ENCODE data around the gene TNFRSF25.

The TNFRSF25 gene

GRCh38 chr1:6506210-6507036, 40.5 kb upstream of the TNFRSF25 start:
- H3K9me3 Mint-ChIP-seq = no peaks in the 10 kb centered on the region
- no peaks in the 10 kb centered on the region for H3K4me1 Mint-ChIP-seq
- H3K4me3 Mint-ChIP-seq = no peak overlapping the region
- ATAC-seq (ENCODE audit: low read depth) (no peak), DNase-seq (ENCODE audit: low spot score in 2 of 2) (no peak)
- H3K27me3 Mint-ChIP-seq = peaks cover 17% of the 10 kb centered on the region
- H3K27ac Mint-ChIP-seq = no peak overlapping the region
- no peaks in the 10 kb centered on the region for H3K36me3 Mint-ChIP-seq

DNA sequence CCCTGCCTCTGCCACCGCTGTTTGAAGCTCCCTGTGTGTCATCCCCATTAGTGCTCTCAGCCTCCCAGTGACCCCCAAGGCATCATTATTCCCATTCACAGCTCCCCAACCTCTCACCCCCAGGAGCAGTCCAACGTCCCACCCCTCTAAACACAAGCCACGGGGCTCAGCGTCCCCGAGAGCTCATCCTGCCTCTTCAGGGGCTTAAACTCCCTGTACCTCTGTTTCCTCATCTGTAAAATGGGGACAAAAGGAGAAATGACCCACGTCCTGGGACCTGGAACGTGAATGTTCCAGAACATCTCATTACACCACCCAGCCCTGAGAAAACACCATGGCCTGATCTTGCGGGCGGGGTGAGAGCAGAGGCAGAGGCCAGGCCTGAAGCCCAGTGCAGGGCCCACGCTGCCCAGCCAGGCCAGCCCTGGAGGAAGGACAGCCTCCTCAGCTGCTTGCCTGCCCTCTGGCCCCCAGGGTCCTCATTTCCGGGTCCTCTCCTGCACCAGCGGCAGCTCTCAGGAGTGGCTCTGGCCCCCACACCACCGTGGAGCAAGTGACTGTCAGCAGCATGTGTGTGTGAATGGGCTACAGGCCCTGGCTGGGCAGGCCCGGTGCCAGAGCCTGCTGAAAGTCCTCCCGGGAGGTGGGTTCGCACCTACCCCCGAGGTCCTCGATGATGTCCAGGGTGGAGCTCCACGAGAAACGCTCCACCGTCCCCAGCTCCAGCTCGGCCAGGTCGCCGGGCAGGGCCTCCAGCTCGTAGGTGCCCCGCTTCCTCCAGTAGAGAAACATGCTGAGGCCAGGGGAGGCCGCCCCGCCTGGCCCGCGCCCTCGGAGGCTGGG, 39.6 kb upstream of the TNFRSF25 start:
- no peaks in the 10 kb centered on the region for H3K36me3 Mint-ChIP-seq
- ATAC-seq (ENCODE audit: low read depth) (no peak), DNase-seq (ENCODE audit: low spot score in 2 of 2) (no peak)
- H3K27me3 Mint-ChIP-seq = peaks cover 23% of the 10 kb centered on the region
- no peak overlapping the region for H3K4me3 Mint-ChIP-seq
- no peaks in the 10 kb centered on the region for H3K4me1 Mint-ChIP-seq
- no peak overlapping the region for H3K27ac Mint-ChIP-seq
- no peaks in the 10 kb centered on the region for H3K9me3 Mint-ChIP-seq

GRCh38 chr1:6504887-6505286, 38.9 kb upstream of the TNFRSF25 start:
- H3K27me3 Mint-ChIP-seq = peaks cover 25% of the 10 kb centered on the region
- H3K9me3 Mint-ChIP-seq = no peaks in the 10 kb centered on the region
- DNase-seq (ENCODE audit: low spot score in 2 of 2) = no peak
- no peaks in the 10 kb centered on the region for H3K4me1 Mint-ChIP-seq
- no peak overlapping the region for H3K27ac Mint-ChIP-seq
- no peak overlapping the region for H3K4me3 Mint-ChIP-seq
- H3K36me3 Mint-ChIP-seq = no peaks in the 10 kb centered on the region
- no peak for ATAC-seq (ENCODE audit: low read depth)

GRCh38 chr1:6503884-6504602, 38.1 kb upstream of the TNFRSF25 start:
- Mint-ChIP-seq H3K4me1 (no peaks in the 10 kb centered on the region), H3K9me3 (no peaks in the 10 kb centered on the region), H3K27me3 (peaks cover 30% of the 10 kb centered on the region), H3K36me3 (no peaks in the 10 kb centered on the region), H3K4me3 (no peak overlapping the region), H3K27ac (no peak overlapping the region)
- ATAC-seq (ENCODE audit: low read depth) (no peak), DNase-seq (ENCODE audit: low spot score in 2 of 2) (no peak)

- DNase-seq (ENCODE audit: low spot score in 2 of 2) (no peak), ATAC-seq (ENCODE audit: low read depth) (no peak)
- Mint-ChIP-seq H3K27ac (no peak overlapping the region), H3K4me1 (peaks cover 5% of the 10 kb centered on the region), H3K27me3 (peaks cover 29% of the 10 kb centered on the region), H3K4me3 (no peak overlapping the region), H3K9me3 (no peaks in the 10 kb centered on the region), H3K36me3 (no peaks in the 10 kb centered on the region)
Observed at GRCh38 chr1:6502000-6502891, 36.3 kb upstream of the TNFRSF25 start.

DNA sequence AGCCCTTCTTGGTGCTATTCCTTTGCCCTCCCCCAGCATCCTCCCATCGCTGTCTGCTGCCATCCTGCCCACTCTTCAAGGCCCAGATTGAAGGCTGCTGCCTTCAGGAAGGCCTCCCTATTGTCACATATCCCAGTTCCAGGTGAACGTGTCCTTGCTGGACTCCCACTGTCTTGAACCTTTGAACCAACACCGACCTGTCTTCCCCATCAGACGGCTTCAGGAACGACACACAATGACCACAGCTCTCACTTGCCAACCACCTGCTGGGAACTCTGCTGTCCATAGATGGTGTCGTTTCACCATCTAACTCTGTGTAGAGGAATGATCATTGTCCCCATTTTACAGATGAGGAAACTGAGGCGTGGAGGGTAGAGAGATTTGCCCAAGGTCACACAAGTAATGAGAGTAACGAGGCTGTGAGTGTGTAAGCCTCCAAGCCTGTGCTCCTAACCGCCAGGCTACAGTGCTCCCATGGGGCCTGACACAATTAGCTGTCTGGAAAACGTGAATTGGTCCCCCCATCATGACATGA, 35.4 kb upstream of the TNFRSF25 start:
- no peak overlapping the region for H3K4me3 Mint-ChIP-seq
- H3K27ac Mint-ChIP-seq = no peak overlapping the region
- H3K4me1 Mint-ChIP-seq = peaks cover 5% of the 10 kb centered on the region
- H3K27me3 Mint-ChIP-seq = peaks cover 24% of the 10 kb centered on the region
- DNase-seq (ENCODE audit: low spot score in 2 of 2) = no peak
- H3K9me3 Mint-ChIP-seq = no peaks in the 10 kb centered on the region
- ATAC-seq (ENCODE audit: low read depth) = no peak
- no peaks in the 10 kb centered on the region for H3K36me3 Mint-ChIP-seq

DNA sequence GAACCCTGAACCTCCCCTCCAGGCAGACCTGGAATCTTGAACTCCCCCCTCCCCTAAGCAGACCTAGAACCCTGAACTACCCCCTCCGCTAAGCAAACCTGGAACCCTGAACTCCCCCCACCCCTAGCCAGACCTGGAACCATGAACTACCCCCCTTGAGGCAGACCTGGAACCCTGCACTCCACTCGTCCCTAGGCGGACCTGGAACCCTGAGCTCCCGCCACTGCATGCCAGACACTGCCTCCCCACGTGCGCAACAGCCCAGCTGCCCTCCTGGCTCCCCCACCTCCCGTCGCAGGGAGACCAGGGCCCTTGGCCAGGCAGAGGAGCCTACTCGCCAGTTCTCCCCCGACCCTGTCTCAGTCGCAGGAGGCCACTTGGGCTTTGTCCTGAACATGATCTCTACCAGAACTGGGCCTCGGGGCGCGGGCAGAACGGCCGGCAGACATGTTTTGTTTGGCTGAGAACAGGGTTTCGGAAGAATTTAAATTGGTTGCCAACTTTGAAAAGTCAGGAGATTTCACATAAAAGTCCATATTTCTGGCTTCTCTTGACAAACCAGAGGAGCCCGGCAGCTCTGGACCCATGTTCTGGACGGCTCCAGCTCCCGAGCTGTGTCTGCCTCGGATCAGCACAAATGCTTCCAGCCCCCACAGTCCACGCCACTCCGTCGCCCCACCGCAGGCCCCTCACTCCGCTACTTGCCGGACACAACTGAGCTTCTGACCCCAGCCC, 34.7 kb upstream of the TNFRSF25 start:
- no peaks in the 10 kb centered on the region for H3K36me3 Mint-ChIP-seq
- ATAC-seq (ENCODE audit: low read depth) (no peak), DNase-seq (ENCODE audit: low spot score in 2 of 2) (no peak)
- H3K4me3 Mint-ChIP-seq = no peak overlapping the region
- no peak overlapping the region for H3K27ac Mint-ChIP-seq
- H3K9me3 Mint-ChIP-seq = no peaks in the 10 kb centered on the region
- H3K27me3 Mint-ChIP-seq = peaks cover 27% of the 10 kb centered on the region
- H3K4me1 Mint-ChIP-seq = peaks cover 7% of the 10 kb centered on the region

- DNase-seq (ENCODE audit: low spot score in 2 of 2) = no peak
- no peaks in the 10 kb centered on the region for H3K9me3 Mint-ChIP-seq
- ATAC-seq (ENCODE audit: low read depth) = no peak
- no peak overlapping the region for H3K27ac Mint-ChIP-seq
- H3K27me3 Mint-ChIP-seq = peaks cover 22% of the 10 kb centered on the region
- H3K36me3 Mint-ChIP-seq = no peaks in the 10 kb centered on the region
- H3K4me1 Mint-ChIP-seq = peaks cover 9% of the 10 kb centered on the region
- no peak overlapping the region for H3K4me3 Mint-ChIP-seq
Observed at GRCh38 chr1:6499296-6499695, 33.3 kb upstream of the TNFRSF25 start.

- no peak overlapping the region for H3K27ac Mint-ChIP-seq
- H3K4me3 Mint-ChIP-seq = no peak overlapping the region
- peaks cover 9% of the 10 kb centered on the region for H3K4me1 Mint-ChIP-seq
- H3K27me3 Mint-ChIP-seq = peaks cover 20% of the 10 kb centered on the region
- H3K36me3 Mint-ChIP-seq = no peaks in the 10 kb centered on the region
- H3K9me3 Mint-ChIP-seq = no peaks in the 10 kb centered on the region
- DNase-seq (ENCODE audit: low spot score in 2 of 2) (no peak), ATAC-seq (ENCODE audit: low read depth) (no peak)
Observed at GRCh38 chr1:6498576-6499111, 32.7 kb upstream of the TNFRSF25 start.

- Mint-ChIP-seq H3K4me1 (peaks cover 9% of the 10 kb centered on the region), H3K27me3 (peaks cover 20% of the 10 kb centered on the region)
- ATAC-seq (ENCODE audit: low read depth) = no peak
Observed at GRCh38 chr1:6497867-6498575, 32.0 kb upstream of the TNFRSF25 start.

GRCh38 chr1:6497215-6497866, 31.4 kb upstream of the TNFRSF25 start:
- H3K4me3 Mint-ChIP-seq = peak overlapping the region; percentile 66
- DNase-seq (ENCODE audit: low spot score in 2 of 2) (no peak), ATAC-seq (ENCODE audit: low read depth) (peak; percentile 53)
- H3K4me1 Mint-ChIP-seq = peaks cover 9% of the 10 kb centered on the region
- no peak overlapping the region for H3K27ac Mint-ChIP-seq
- H3K9me3 Mint-ChIP-seq = no peaks in the 10 kb centered on the region
- no peaks in the 10 kb centered on the region for H3K36me3 Mint-ChIP-seq
- peaks cover 20% of the 10 kb centered on the region for H3K27me3 Mint-ChIP-seq

More at GRCh38 chr1:6497867-6498575, 32.0 kb upstream of the TNFRSF25 start:
- H3K9me3 Mint-ChIP-seq = no peaks in the 10 kb centered on the region
- no peaks in the 10 kb centered on the region for H3K36me3 Mint-ChIP-seq
- DNase-seq (ENCODE audit: low spot score in 2 of 2) = no peak
- H3K4me3 Mint-ChIP-seq = peak overlapping the region; percentile 66
- H3K27ac Mint-ChIP-seq = no peak overlapping the region

DNA sequence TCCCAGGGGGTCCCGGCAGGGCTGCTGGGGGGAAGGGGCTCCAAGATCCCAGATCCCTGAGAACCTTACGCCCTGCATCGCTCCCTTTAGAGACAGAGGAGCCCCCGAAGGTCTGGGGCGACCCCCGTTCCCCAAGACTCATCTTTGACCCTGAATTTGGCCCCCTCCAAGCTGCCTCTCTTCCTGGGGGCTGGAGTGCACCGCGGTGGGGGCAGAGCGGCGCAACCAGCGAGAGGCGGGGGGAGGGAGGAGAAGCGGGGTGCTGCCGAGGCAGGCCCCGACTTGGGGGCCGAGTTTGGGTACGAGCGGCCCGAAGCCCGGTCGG, 30.9 kb upstream of the TNFRSF25 start:
- Mint-ChIP-seq H3K36me3 (no peaks in the 10 kb centered on the region), H3K4me3 (peak overlapping the region; percentile 65), H3K27me3 (peaks cover 20% of the 10 kb centered on the region), H3K9me3 (no peaks in the 10 kb centered on the region), H3K4me1 (peaks cover 9% of the 10 kb centered on the region), H3K27ac (no peak overlapping the region)
- ATAC-seq (ENCODE audit: low read depth) = peak; percentile 5
- DNase-seq (ENCODE audit: low spot score in 2 of 2) = no peak

Data from memory B cell (primary cell).